DND-41 (cell line): ENCODE results near the gene RPUSD2.

Experiments used
- ATAC-seq: fragments of 200-7000 bp; cut with Tn5 transposase; 3 replicates; pipeline ENCODE4 v1.9.1; 2021; ENCODE audit warnings: low read depth; ENCODE audit not compliant: insufficient read depth
- DNase-seq: peaks from one replicate; pipeline ENCODE4 v3.0.0-alpha.2; 2020
- H2AFZ ChIP-seq: 2 replicates; pipeline ENCODE4 v1.6.0; 2012; ENCODE audit warnings: low read depth, low read length
- H3K27ac ChIP-seq: 2 replicates; pipeline ENCODE4 v1.5.1; 2012; ENCODE audit warnings: low read length, inconsistent platforms
- H3K27me3 ChIP-seq: fragments of 200-600 bp; sonication (generic); 2 replicates; pipeline ENCODE4 v1.6.0; 2012; ENCODE audit warnings: low read length, mild to moderate bottlenecking, inconsistent platforms; ENCODE audit not compliant: insufficient read depth, poor library complexity
- H3K36me3 ChIP-seq: 2 replicates; pipeline ENCODE4 v1.5.1; 2012; ENCODE audit warnings: low read length, inconsistent platforms; ENCODE audit not compliant: insufficient read depth
- H3K4me1 ChIP-seq: 2 replicates; pipeline ENCODE4 v1.5.1; 2012; ENCODE audit warnings: mild to moderate bottlenecking, low read length; ENCODE audit not compliant: insufficient read depth
- H3K4me2 ChIP-seq: 2 replicates; pipeline ENCODE4 v1.6.0; 2012; ENCODE audit warnings: mild to moderate bottlenecking, moderate library complexity, low read length, inconsistent platforms; ENCODE audit not compliant: insufficient read depth
- H3K4me3 ChIP-seq, 2 experiments: fragments of 200-600 bp in 1 of 2; shearing (Covaris generic) in 1 of 2; 2 replicates each; pipeline ENCODE4 v1.5.1; 2012 to 2016; ENCODE audit warnings: inconsistent platforms in 2 of 2, low read length in 2 of 2, mild to moderate bottlenecking in 2 of 2, low read depth in 1 of 2, moderate library complexity in 1 of 2
- H3K79me2 ChIP-seq: 2 replicates; pipeline ENCODE4 v1.6.0; 2012; ENCODE audit warnings: low read length, inconsistent platforms; ENCODE audit not compliant: insufficient read depth
- H3K9ac ChIP-seq: 2 replicates; pipeline ENCODE4 v1.6.0; 2012; ENCODE audit warnings: low read depth, mild to moderate bottlenecking, inconsistent platforms, low read length, moderate library complexity
- H3K9me3 ChIP-seq: 2 replicates; pipeline ENCODE4 v1.5.1; 2012; ENCODE audit warnings: low read length, moderate library complexity, mild to moderate bottlenecking, inconsistent platforms; ENCODE audit not compliant: insufficient read depth, severe bottlenecking
- H4K20me1 ChIP-seq: 2 replicates; pipeline ENCODE4 v1.6.0; 2012; ENCODE audit warnings: low read length; ENCODE audit not compliant: insufficient read depth
- EZH2 ChIP-seq: IDR thresholded peaks from 3 replicates; pipeline ENCODE4 v1.6.1; 2012; ENCODE audit warnings: borderline replicate concordance, low read depth, mild to moderate bottlenecking, moderate library complexity, low read length, inconsistent platforms; ENCODE audit not compliant: severe bottlenecking
- TF ChIP-seq, protein P1 (sequence below): IDR thresholded peaks from 2 replicates; pipeline ENCODE4 v1.5.1; 2012; ENCODE audit warnings: borderline replicate concordance, low read length, moderate library complexity, mild to moderate bottlenecking; ENCODE audit not compliant: poor library complexity, severe bottlenecking; ENCODE audit errors: extremely low read depth

RPUSD2 gene

GRCh38 chr15:40554161-40554525 is 15.0 kb upstream of the RPUSD2 start:
- no peaks in the 10 kb centered on the region for H3K27me3 ChIP-seq
- H3K9me3 ChIP-seq = no peaks in the 10 kb centered on the region
- ATAC-seq (no peak), DNase-seq (no peak)
- no peaks in the 10 kb centered on the region for H3K4me1 ChIP-seq
- H3K36me3 ChIP-seq = peaks cover 36% of the 10 kb centered on the region
- TF ChIP-seq, protein P1, sequence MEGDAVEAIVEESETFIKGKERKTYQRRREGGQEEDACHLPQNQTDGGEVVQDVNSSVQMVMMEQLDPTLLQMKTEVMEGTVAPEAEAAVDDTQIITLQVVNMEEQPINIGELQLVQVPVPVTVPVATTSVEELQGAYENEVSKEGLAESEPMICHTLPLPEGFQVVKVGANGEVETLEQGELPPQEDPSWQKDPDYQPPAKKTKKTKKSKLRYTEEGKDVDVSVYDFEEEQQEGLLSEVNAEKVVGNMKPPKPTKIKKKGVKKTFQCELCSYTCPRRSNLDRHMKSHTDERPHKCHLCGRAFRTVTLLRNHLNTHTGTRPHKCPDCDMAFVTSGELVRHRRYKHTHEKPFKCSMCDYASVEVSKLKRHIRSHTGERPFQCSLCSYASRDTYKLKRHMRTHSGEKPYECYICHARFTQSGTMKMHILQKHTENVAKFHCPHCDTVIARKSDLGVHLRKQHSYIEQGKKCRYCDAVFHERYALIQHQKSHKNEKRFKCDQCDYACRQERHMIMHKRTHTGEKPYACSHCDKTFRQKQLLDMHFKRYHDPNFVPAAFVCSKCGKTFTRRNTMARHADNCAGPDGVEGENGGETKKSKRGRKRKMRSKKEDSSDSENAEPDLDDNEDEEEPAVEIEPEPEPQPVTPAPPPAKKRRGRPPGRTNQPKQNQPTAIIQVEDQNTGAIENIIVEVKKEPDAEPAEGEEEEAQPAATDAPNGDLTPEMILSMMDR = no peak
- no peak for TF ChIP-seq EZH2
- no peaks in the 10 kb centered on the region for H3K79me2 ChIP-seq
- H2AFZ ChIP-seq = no peak overlapping the region
- no peak overlapping the region for H3K9ac ChIP-seq
- no peak overlapping the region for H3K4me2 ChIP-seq
- no peaks in the 10 kb centered on the region for H4K20me1 ChIP-seq
- no peak overlapping the region for H3K4me3 ChIP-seq
- no peak overlapping the region for H3K27ac ChIP-seq

- H3K9me3 ChIP-seq = no peaks in the 10 kb centered on the region
- no peak overlapping the region for H3K4me2 ChIP-seq
- ATAC-seq (no peak), DNase-seq (no peak)
- H3K4me3 ChIP-seq = no peak overlapping the region
- no peaks in the 10 kb centered on the region for H4K20me1 ChIP-seq
- H3K27me3 ChIP-seq = no peaks in the 10 kb centered on the region
- TF ChIP-seq EZH2 = no peak
- TF ChIP-seq, protein P1 = no peak
- H3K9ac ChIP-seq = no peak overlapping the region
- peaks cover 24% of the 10 kb centered on the region for H3K36me3 ChIP-seq
- H3K4me1 ChIP-seq = no peaks in the 10 kb centered on the region
- no peak overlapping the region for H2AFZ ChIP-seq
- H3K27ac ChIP-seq = no peak overlapping the region
- H3K79me2 ChIP-seq = no peaks in the 10 kb centered on the region
Measured at GRCh38 chr15:40555876-40556275, 13.2 kb upstream of the RPUSD2 start.

GRCh38 chr15:40558952-40559742 is 10.0 kb upstream of the RPUSD2 start:
- DNase-seq = no peak
- H3K4me3 ChIP-seq = no peak overlapping the region
- no peak overlapping the region for H3K27ac ChIP-seq
- no peak overlapping the region for H3K9ac ChIP-seq
- H3K79me2 ChIP-seq = peaks cover 11% of the 10 kb centered on the region
- H3K4me1 ChIP-seq = peaks cover 17% of the 10 kb centered on the region
- peaks cover 19% of the 10 kb centered on the region for H3K36me3 ChIP-seq
- TF ChIP-seq, protein P1 = no peak
- TF ChIP-seq EZH2 = no peak
- no peak overlapping the region for H2AFZ ChIP-seq
- H3K4me2 ChIP-seq = no peak overlapping the region
- H3K27me3 ChIP-seq = no peaks in the 10 kb centered on the region
- no peaks in the 10 kb centered on the region for H4K20me1 ChIP-seq
- no peaks in the 10 kb centered on the region for H3K9me3 ChIP-seq
- no peak for ATAC-seq
